Measurements from ENCODE around the gene PACS1. TPM values are rescaled to one million over a fixed set of nuclear protein-coding genes. Genes with fewer than 3 reads are reported as not detected.

PACS1 gene
- polyA plus RNA-seq, 2 donors: 16.0 to 24.8 TPM

- Histone ChIP-seq H3K27me3 (ENCODE audit: control insufficient read depth in 1 of 2, insufficient read depth in 2 of 2, low read length in 2 of 2) (no peaks in the 10 kb centered on the region), H3K9me3 (ENCODE audit: control insufficient read depth in 2 of 2, insufficient read depth in 1 of 2, low read depth in 1 of 2, low read length in 1 of 2) (no peaks in the 10 kb centered on the region), H3K4me1 (ENCODE audit: control insufficient read depth in 2 of 2, insufficient read depth in 2 of 2, low read length in 1 of 2) (peaks cover 0 to 7% of the 10 kb centered on the region in 2 donors), H3K36me3 (ENCODE audit: control insufficient read depth in 2 of 2, insufficient read depth in 2 of 2, low read length in 1 of 2) (peaks cover 11 to 33% of the 10 kb centered on the region in 2 donors), H3K4me3 (ENCODE audit: low read depth in 1 of 2, low read length in 2 of 2) (no peak overlapping the region), H3K27ac (ENCODE audit: low read depth in 2 of 2, low read length in 1 of 2) (no peak overlapping the region)
- 70 to 74% methylated on average over 9 of the region's 9 CpGs for WGBS, 2 donors
Measured at GRCh38 chr11:66221726-66222236, 151.7 kb downstream of the PACS1 start.

- Histone ChIP-seq H3K36me3 (ENCODE audit: control insufficient read depth in 2 of 2, insufficient read depth in 2 of 2, low read length in 1 of 2) (peaks cover 8 to 26% of the 10 kb centered on the region in 2 donors), H3K27ac (ENCODE audit: low read depth in 2 of 2, low read length in 1 of 2) (no peak overlapping the region), H3K4me3 (ENCODE audit: low read depth in 1 of 2, low read length in 2 of 2) (no peak overlapping the region), H3K9me3 (ENCODE audit: control insufficient read depth in 2 of 2, insufficient read depth in 1 of 2, low read depth in 1 of 2, low read length in 1 of 2) (no peaks in the 10 kb centered on the region), H3K4me1 (ENCODE audit: control insufficient read depth in 2 of 2, insufficient read depth in 2 of 2, low read length in 1 of 2) (peaks cover 0 to 7% of the 10 kb centered on the region in 2 donors), H3K27me3 (ENCODE audit: control insufficient read depth in 1 of 2, insufficient read depth in 2 of 2, low read length in 2 of 2) (no peaks in the 10 kb centered on the region)
- 24% methylated on average over 21 of the region's 21 CpGs for WGBS, 2 donors
Measured at GRCh38 chr11:66222358-66223149, 152.5 kb downstream of the PACS1 start.

GRCh38 chr11:66224226-66224855 is 154.3 kb downstream of the PACS1 start:
- WGBS, 2 donors: 88 to 92% methylated on average over 10 of the region's 10 CpGs
- no peak overlapping the region for H3K27ac ChIP-seq (ENCODE audit: low read depth in 2 of 2, low read length in 1 of 2)
- H3K27me3 ChIP-seq (ENCODE audit: control insufficient read depth in 1 of 2, insufficient read depth in 2 of 2, low read length in 2 of 2): no peaks in the 10 kb centered on the region
- H3K4me1 ChIP-seq (ENCODE audit: control insufficient read depth in 2 of 2, insufficient read depth in 2 of 2, low read length in 1 of 2): peaks cover 0 to 7% of the 10 kb centered on the region in 2 donors
- no peak overlapping the region for H3K4me3 ChIP-seq (ENCODE audit: low read depth in 1 of 2, low read length in 2 of 2)
- no peaks in the 10 kb centered on the region for H3K9me3 ChIP-seq (ENCODE audit: control insufficient read depth in 2 of 2, insufficient read depth in 1 of 2, low read depth in 1 of 2, low read length in 1 of 2)
- peaks cover 8 to 21% of the 10 kb centered on the region in 2 donors for H3K36me3 ChIP-seq (ENCODE audit: control insufficient read depth in 2 of 2, insufficient read depth in 2 of 2, low read length in 1 of 2)

- 70 to 78% methylated on average over 2 of the region's 2 CpGs for WGBS, 2 donors
- H3K4me3 ChIP-seq (ENCODE audit: low read depth in 1 of 2, low read length in 2 of 2): no peak overlapping the region
- H3K36me3 ChIP-seq (ENCODE audit: control insufficient read depth in 2 of 2, insufficient read depth in 2 of 2, low read length in 1 of 2): peaks cover 5 to 16% of the 10 kb centered on the region in 2 donors
- no peaks in the 10 kb centered on the region for H3K9me3 ChIP-seq (ENCODE audit: control insufficient read depth in 2 of 2, insufficient read depth in 1 of 2, low read depth in 1 of 2, low read length in 1 of 2)
- no peaks in the 10 kb centered on the region for H3K27me3 ChIP-seq (ENCODE audit: control insufficient read depth in 1 of 2, insufficient read depth in 2 of 2, low read length in 2 of 2)
- H3K4me1 ChIP-seq (ENCODE audit: control insufficient read depth in 2 of 2, insufficient read depth in 2 of 2, low read length in 1 of 2): peaks cover 0 to 7% of the 10 kb centered on the region in 2 donors
- H3K27ac ChIP-seq (ENCODE audit: low read depth in 2 of 2, low read length in 1 of 2): no peak overlapping the region
Measured at GRCh38 chr11:66225066-66225465, 155.0 kb downstream of the PACS1 start.

- Histone ChIP-seq H3K4me1 (ENCODE audit: control insufficient read depth in 2 of 2, insufficient read depth in 2 of 2, low read length in 1 of 2) (peaks cover 0 to 4% of the 10 kb centered on the region in 2 donors), H3K27ac (ENCODE audit: low read depth in 2 of 2, low read length in 1 of 2) (no peak overlapping the region), H3K36me3 (ENCODE audit: control insufficient read depth in 2 of 2, insufficient read depth in 2 of 2, low read length in 1 of 2) (peaks cover 5 to 13% of the 10 kb centered on the region in 2 donors), H3K9me3 (ENCODE audit: control insufficient read depth in 2 of 2, insufficient read depth in 1 of 2, low read depth in 1 of 2, low read length in 1 of 2) (no peaks in the 10 kb centered on the region), H3K4me3 (ENCODE audit: low read depth in 1 of 2, low read length in 2 of 2) (no peak overlapping the region), H3K27me3 (ENCODE audit: control insufficient read depth in 1 of 2, insufficient read depth in 2 of 2, low read length in 2 of 2) (no peaks in the 10 kb centered on the region)
Measured at GRCh38 chr11:66226101-66226500, 156.0 kb downstream of the PACS1 start.

- no peak overlapping the region for H3K27ac ChIP-seq (ENCODE audit: low read depth in 2 of 2, low read length in 1 of 2)
- H3K27me3 ChIP-seq (ENCODE audit: control insufficient read depth in 1 of 2, insufficient read depth in 2 of 2, low read length in 2 of 2): no peaks in the 10 kb centered on the region
- H3K4me3 ChIP-seq (ENCODE audit: low read depth in 1 of 2, low read length in 2 of 2): no peak overlapping the region
- no peaks in the 10 kb centered on the region for H3K9me3 ChIP-seq (ENCODE audit: control insufficient read depth in 2 of 2, insufficient read depth in 1 of 2, low read depth in 1 of 2, low read length in 1 of 2)
- peaks cover 5 to 26% of the 10 kb centered on the region in 2 donors for H3K36me3 ChIP-seq (ENCODE audit: control insufficient read depth in 2 of 2, insufficient read depth in 2 of 2, low read length in 1 of 2)
- 86 to 89% methylated on average over 5 of the region's 5 CpGs for WGBS, 2 donors
- no peaks in the 10 kb centered on the region for H3K4me1 ChIP-seq (ENCODE audit: control insufficient read depth in 2 of 2, insufficient read depth in 2 of 2, low read length in 1 of 2)
Measured at GRCh38 chr11:66227700-66228099, 157.6 kb downstream of the PACS1 start.

- Histone ChIP-seq H3K27ac (ENCODE audit: low read depth in 2 of 2, low read length in 1 of 2) (no peak overlapping the region), H3K27me3 (ENCODE audit: control insufficient read depth in 1 of 2, insufficient read depth in 2 of 2, low read length in 2 of 2) (no peaks in the 10 kb centered on the region), H3K36me3 (ENCODE audit: control insufficient read depth in 2 of 2, insufficient read depth in 2 of 2, low read length in 1 of 2) (peaks cover 10 to 30% of the 10 kb centered on the region in 2 donors), H3K9me3 (ENCODE audit: control insufficient read depth in 2 of 2, insufficient read depth in 1 of 2, low read depth in 1 of 2, low read length in 1 of 2) (no peaks in the 10 kb centered on the region), H3K4me3 (ENCODE audit: low read depth in 1 of 2, low read length in 2 of 2) (no peak overlapping the region), H3K4me1 (ENCODE audit: control insufficient read depth in 2 of 2, insufficient read depth in 2 of 2, low read length in 1 of 2) (no peaks in the 10 kb centered on the region)
- 76 to 80% methylated on average over 6 of the region's 6 CpGs for WGBS, 2 donors
Measured at GRCh38 chr11:66228521-66228920, 158.4 kb downstream of the PACS1 start.

- no peak overlapping the region for H3K4me3 ChIP-seq (ENCODE audit: low read depth in 1 of 2, low read length in 2 of 2)
- peaks cover 16 to 43% of the 10 kb centered on the region in 2 donors for H3K36me3 ChIP-seq (ENCODE audit: control insufficient read depth in 2 of 2, insufficient read depth in 2 of 2, low read length in 1 of 2)
- H3K9me3 ChIP-seq (ENCODE audit: control insufficient read depth in 2 of 2, insufficient read depth in 1 of 2, low read depth in 1 of 2, low read length in 1 of 2): no peaks in the 10 kb centered on the region
- H3K4me1 ChIP-seq (ENCODE audit: control insufficient read depth in 2 of 2, insufficient read depth in 2 of 2, low read length in 1 of 2): no peaks in the 10 kb centered on the region
- 84 to 89% methylated on average over 6 of the region's 6 CpGs for WGBS, 2 donors
- H3K27ac ChIP-seq (ENCODE audit: low read depth in 2 of 2, low read length in 1 of 2): no peak overlapping the region
- H3K27me3 ChIP-seq (ENCODE audit: control insufficient read depth in 1 of 2, insufficient read depth in 2 of 2, low read length in 2 of 2): no peaks in the 10 kb centered on the region
Measured at GRCh38 chr11:66230156-66230555, 160.1 kb downstream of the PACS1 start.

- Histone ChIP-seq H3K4me1 (ENCODE audit: control insufficient read depth in 2 of 2, insufficient read depth in 2 of 2, low read length in 1 of 2) (no peaks in the 10 kb centered on the region), H3K27ac (ENCODE audit: low read depth in 2 of 2, low read length in 1 of 2) (no peak overlapping the region), H3K36me3 (ENCODE audit: control insufficient read depth in 2 of 2, insufficient read depth in 2 of 2, low read length in 1 of 2) (peaks cover 22 to 46% of the 10 kb centered on the region in 2 donors), H3K27me3 (ENCODE audit: control insufficient read depth in 1 of 2, insufficient read depth in 2 of 2, low read length in 2 of 2) (no peaks in the 10 kb centered on the region), H3K9me3 (ENCODE audit: control insufficient read depth in 2 of 2, insufficient read depth in 1 of 2, low read depth in 1 of 2, low read length in 1 of 2) (no peaks in the 10 kb centered on the region), H3K4me3 (ENCODE audit: low read depth in 1 of 2, low read length in 2 of 2) (no peak overlapping the region)
- WGBS, 2 donors: 94% methylated on average over 14 of the region's 14 CpGs
Measured at GRCh38 chr11:66230978-66231377, 160.9 kb downstream of the PACS1 start.
